Endometrial microvascular endothelial cells (primary cell): ENCODE results near the gene CYP26A1. TPM values are rescaled to one million over a fixed set of nuclear protein-coding genes. Genes with fewer than 3 reads are reported as not detected.

ENCODE experiments used
- in situ Hi-C: cut with HindIII; loops from 2 replicates; pipeline ENCODE4 v1.10.0; 2017; ENCODE audit warnings: low sequenced_read_pairs, low pct_unique_long_range_greater_than_20kb; ENCODE audit errors: inconsistent ontology term
- total RNA-seq: library from RNA; depleted of rRNA; stranded (reverse); fragments of >200 nt; gene quantifications from one replicate; pipeline ENCODE4 v1.2.3, GENCODE V29; 2015; ENCODE audit errors: inconsistent ontology term

Gene CYP26A1
- total RNA-seq, 1 donor from 2014 or later: 0.46 TPM

DNA sequence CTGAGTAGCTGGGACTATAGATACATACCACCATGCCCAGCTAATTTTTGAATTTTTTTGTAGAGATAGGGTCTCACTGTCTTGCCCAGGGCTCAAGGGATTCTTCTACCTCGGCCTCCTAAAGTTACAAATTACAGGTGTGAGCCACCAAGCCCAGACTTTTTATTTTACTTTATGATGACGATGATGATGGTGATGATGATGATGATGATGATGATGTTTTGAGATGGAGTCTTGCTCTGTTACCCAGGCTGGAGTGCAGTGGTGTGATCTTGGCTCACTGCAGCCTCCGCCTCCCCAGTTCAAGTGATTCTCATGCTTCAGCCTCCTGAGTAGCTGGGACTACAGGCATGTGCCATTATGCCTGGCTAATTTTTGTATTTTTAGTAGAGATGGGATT lies 27.5 kb downstream of the CYP26A1 start:
- in situ Hi-C loops: loop anchor here (25.0 kb wide), 1 partner anchor 186 kb away; no protein-coding TSS in a partner anchor

DNA sequence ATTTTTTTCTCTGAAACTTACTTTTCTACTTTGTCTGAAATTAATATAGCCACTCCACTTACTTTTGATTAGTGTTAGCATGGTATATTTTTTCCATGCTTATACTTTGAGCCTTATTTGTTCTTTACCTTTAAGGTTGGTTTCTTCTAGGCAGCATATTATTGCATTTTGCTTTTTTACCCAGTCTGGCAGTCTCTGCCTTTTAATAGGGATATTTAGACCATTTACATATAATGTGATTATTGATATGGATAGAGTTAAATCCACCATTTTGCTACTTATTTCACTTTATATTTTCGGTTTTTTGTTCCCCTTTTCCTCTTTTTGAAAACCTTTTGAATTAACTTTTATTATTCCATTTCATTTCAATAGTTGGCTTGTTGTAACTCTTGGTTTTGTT lies 30.3 kb downstream of the CYP26A1 start:
- in situ Hi-C loops: loop anchor here (25.0 kb wide), 1 partner anchor 183 kb away; no protein-coding TSS in a partner anchor

DNA sequence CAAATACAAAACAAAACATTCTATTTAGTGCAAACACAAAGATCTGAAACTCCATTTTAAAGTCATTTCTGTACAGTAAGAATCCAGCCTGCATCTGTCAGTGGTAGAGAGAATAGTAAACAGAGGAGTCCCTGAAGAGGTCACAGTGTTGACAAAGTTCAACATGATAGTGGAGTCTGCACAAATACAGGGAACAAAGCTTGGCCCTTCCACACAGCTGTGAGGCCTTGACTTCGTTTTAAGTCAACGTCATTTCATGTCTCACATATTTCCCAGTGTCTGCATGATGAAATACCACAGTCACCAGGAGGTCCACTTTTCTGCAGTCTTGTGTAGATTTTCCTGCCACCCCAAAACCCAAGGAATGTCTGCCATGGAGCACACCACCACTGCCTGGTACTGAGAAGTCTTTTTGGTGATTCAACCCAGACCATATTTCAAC lies 33.0 kb downstream of the CYP26A1 start:
- in situ Hi-C loops: loop anchor here (25.0 kb wide), 1 partner anchor 181 kb away; no protein-coding TSS in a partner anchor

DNA sequence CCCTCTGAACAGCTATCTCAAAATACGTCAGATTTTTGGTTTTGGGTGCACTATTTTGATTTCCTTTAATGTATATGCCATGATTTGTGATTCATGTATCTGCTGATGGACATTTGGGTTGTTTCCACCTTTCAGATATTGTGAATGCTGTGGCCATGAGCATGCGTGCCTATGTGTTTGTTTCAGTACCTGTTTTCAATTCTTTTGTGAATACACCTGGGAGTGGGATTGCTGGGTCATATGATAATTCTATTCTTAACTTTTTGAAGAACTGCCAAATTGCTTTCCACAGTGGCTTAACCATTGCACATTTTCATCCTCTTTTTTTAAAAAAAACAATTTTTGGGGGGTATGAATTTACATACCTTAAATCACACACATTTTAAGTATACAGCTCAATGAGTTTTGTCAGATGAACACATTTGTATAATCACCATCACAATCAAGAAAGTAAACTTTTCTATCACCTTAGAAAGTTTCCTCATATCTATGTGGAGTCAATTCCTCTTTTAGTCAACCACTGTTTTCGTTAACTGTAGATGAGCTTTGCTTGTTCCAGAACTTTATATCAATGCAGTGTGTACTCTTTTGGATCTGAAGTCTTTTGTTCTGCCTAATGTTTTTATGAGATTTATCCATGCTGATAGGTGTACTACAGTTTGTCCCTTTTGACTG lies 36.9 kb downstream of the CYP26A1 start:
- in situ Hi-C loops: loop anchor here (25.0 kb wide), 1 partner anchor 177 kb away; no protein-coding TSS in a partner anchor

DNA sequence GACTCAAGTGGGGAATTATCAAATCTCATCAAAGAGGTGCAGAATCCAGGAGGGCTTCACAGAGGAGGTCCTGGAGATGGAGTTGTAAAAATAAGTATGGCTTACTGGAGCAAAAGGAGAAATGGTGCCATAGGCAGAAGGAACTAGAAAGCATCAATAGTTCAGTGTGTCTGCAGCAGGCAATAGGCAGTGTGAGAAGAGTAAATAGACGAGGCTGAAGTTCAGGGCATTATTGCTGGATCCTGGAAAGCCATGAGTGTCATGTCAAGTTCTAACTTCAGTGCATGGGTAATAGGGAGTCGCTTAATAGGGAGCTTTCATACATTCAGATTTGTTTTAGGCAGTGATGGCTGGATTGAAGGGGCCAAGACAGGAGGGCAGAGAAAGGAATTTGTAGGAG lies 39.3 kb downstream of the CYP26A1 start:
- in situ Hi-C loops: loop anchor here (25.0 kb wide), 1 partner anchor 174 kb away; no protein-coding TSS in a partner anchor

DNA sequence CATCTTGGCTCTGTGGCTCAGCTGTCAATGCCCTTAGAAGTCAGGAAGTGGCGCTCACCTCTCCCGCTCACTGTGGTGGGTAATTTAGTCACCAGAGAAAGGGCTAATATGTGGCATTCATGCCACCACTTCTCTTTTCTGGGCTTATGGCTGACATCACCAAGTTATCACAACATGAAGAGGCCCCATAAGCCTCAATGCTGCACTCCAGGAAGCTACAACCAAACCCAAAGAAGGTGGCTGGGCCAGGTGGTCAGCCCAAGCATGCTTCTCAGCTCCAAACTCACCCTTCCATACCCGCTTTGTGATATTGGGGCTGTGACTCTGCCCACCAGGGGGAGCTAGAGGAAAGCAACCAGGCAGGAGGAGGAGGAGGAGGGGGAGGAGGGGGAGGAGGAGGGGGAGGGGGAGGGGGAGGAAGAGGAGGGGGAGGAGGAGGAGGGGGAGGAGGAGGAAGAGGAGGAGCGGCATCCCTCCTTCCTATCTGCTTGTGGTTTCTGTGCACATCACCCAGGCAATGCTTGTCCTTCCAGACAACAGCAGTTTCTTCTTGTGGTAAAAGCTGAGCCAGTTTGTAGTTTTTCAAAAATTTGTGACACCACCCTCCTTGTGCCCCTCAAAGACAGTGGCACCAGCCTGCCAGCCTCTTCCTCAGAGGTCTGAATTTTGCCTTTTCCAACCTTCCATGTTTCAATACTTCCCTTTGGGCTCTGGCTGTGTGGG lies 42.1 kb downstream of the CYP26A1 start:
- in situ Hi-C loops: loop anchor here (25.0 kb wide), 1 partner anchor 171 kb away; no protein-coding TSS in a partner anchor

DNA sequence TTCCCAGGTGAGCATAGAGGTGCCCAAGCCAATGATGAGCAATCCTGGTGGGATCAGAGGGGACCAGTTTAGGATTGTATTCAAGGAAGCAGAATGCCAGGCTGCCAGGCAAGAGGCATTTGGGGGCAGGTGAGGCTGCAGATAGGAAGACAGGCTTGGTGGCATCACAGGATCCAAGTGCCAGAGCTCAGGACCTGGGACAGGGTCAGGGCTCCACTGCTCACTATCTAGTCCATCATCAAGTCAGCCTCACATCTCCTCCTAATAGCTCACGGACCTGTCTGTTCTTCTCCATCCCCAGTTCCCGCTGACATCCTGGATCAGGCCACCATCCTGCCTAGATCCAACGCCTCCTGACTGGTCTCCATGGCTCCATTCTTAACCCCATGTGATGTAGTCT lies 47.6 kb downstream of the CYP26A1 start:
- in situ Hi-C loops: loop anchor here (25.0 kb wide), 1 partner anchor 166 kb away; no protein-coding TSS in a partner anchor

DNA sequence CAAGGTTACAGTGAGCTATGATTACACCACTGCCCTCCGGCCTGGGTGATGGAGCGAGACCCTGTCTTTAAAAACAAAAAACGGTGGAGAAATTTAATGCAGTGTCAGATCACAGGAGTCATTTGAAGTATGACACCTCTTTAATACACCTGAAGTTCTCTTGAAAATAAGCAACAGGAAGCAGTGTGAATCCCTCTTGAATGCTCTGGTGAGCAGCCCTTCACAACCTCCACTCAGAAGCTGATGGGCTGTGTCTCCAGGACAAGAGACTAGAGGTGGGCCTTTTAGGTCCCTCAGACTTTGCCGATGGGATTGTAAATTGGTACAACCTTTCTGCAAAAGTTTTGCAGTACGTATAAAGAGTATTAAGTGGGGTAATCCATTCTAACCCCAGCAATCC lies 50.1 kb downstream of the CYP26A1 start:
- in situ Hi-C loops: loop anchor here (25.0 kb wide), 1 partner anchor 164 kb away; no protein-coding TSS in a partner anchor

DNA sequence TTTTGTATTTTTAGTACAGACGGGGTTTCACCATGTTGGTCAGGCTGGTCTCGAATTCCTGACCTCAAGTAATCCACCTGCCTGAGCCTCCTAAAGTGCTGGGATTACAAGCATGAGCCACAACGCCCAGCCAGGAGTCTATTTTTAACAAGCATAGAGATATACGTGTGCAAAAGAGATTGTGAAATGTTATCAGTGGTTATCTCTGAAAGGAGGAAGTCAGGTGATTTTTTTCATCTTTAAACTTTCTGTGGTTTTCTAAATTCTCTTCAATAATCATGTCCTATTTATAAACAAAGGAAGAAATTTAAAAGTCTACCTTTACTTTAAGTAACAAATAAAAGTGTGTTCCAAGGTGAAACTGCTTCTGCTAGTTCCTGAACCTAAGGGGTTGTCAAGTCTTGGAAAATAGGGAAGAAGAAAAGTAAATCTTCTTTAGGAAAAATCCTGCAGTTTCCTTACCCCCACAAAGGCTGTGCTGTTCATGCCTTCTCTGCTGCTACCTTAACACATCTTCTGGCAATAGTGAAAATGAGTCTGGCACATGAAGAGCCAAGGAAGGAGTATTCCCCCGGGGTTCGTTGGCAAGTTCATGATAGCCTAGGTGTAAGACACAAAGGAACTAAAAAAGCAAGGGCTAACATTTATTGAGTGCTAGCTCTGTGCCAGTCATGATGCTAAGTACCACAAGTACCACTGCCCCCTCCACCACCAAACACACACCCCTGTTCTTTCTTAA lies 51.1 kb downstream of the CYP26A1 start:
- in situ Hi-C loops: loop anchor here (25.0 kb wide), 1 partner anchor 163 kb away; no protein-coding TSS in a partner anchor

DNA sequence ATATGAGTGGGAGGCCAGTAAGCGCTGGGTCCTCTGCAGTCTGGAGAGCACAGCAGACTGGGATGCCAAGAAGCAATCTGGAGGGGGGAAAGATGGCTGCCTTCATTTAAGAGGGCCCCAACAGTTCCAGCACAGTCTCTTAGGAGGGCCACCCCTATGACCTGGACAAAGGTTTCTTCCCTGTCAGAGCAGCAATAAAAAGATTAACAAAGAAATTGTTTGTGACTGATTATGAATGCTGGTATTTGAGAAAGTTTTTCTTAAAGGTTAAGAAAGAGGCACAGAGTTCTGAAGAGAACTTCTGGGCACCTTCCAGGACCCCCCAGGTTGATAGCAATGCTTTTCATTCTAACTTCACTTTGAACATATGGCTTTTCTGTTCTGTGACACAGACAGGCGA lies 52.3 kb downstream of the CYP26A1 start:
- in situ Hi-C loops: no loop called here

DNA sequence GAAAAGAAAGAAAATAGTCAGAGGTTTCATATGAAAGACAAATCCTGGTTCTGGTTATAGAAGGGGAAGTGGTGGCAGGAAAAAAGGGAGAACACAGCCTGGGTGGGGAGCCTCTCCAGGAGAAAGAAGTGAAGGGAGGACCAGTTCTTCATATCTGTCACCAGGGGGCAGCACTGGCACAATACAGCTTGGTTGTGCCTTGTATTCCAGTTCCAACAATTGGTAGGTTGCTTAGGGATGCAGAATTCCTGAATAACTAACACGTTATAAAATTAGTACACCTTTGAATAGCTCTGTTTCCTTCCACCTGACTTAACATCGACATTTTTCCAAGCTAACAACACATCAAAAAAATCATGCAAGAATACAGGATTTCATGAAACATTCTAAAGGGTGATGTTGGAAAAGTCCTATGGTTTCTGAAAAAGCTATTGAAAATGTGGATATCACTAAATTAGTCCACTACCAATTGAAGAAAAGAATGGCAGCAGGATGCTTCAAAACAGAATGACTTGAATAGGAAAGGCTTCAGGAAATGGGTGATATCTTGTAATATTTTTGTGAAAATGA lies 52.9 kb downstream of the CYP26A1 start:
- in situ Hi-C loops: no loop called here

Other genes starting within 250 kb of the CYP26A1 start
- 78.2 TPM for gene EXOC6, start 225.4 kb upstream of the CYP26A1 start, total RNA-seq
- 0.56 TPM for gene CYP26C1, start 13.1 kb upstream of the CYP26A1 start, total RNA-seq